H9 (cell line): ENCODE data around the gene TMC2. TPM values are rescaled to one million over a fixed set of nuclear protein-coding genes. Genes with fewer than 3 reads are reported as not detected.

Source experiments
- DNase-seq: peaks from one replicate; pipeline ENCODE4 v3.0.0-alpha.2; 2017
- H2AFZ ChIP-seq: one replicate; pipeline ENCODE4 v1.6.1; 2013; ENCODE audit warnings: mild to moderate bottlenecking, low read length, control low read depth, moderate library complexity
- H2AK5ac ChIP-seq: 2 replicates; pipeline ENCODE4 v1.6.1; 2013; ENCODE audit warnings: low read length, control low read depth, mixed read lengths; ENCODE audit not compliant: insufficient read length
- H2BK120ac ChIP-seq: one replicate; pipeline ENCODE4 v1.6.1; 2013; ENCODE audit warnings: low read depth, mild to moderate bottlenecking, low read length, control low read depth, inconsistent platforms; ENCODE audit not compliant: poor library complexity, severe bottlenecking
- H2BK12ac ChIP-seq: 2 replicates; pipeline ENCODE4 v1.6.1; 2013; ENCODE audit warnings: low read length, control low read depth, mixed read lengths, low read depth; ENCODE audit not compliant: insufficient read length
- H2BK15ac ChIP-seq: 2 replicates; pipeline ENCODE4 v1.6.1; 2013; ENCODE audit warnings: low read depth, low read length, control low read depth
- H2BK20ac ChIP-seq: one replicate; pipeline ENCODE4 v1.6.1; 2013; ENCODE audit warnings: low read depth, mild to moderate bottlenecking, low read length, control low read depth, inconsistent platforms; ENCODE audit not compliant: poor library complexity, severe bottlenecking
- H2BK5ac ChIP-seq: 2 replicates; pipeline ENCODE4 v1.6.1; 2013; ENCODE audit warnings: low read length, control low read depth, mixed read lengths; ENCODE audit not compliant: insufficient read length
- H3K14ac ChIP-seq: 2 replicates; pipeline ENCODE4 v1.6.1; 2013; ENCODE audit warnings: low read length, control low read depth; ENCODE audit not compliant: insufficient read depth
- H3K18ac ChIP-seq: 2 replicates; pipeline ENCODE4 v1.6.1; 2013; ENCODE audit warnings: low read depth, mild to moderate bottlenecking, mixed read lengths, low read length, control low read depth; ENCODE audit not compliant: insufficient read length
- H3K23ac ChIP-seq: 2 replicates; pipeline ENCODE4 v1.6.1; 2013; ENCODE audit warnings: low read length, control low read depth, mixed read lengths, low read depth; ENCODE audit not compliant: insufficient read length
- H3K23me2 ChIP-seq: 2 replicates; pipeline ENCODE4 v1.6.1; 2013; ENCODE audit warnings: low read depth, mild to moderate bottlenecking, mixed read lengths, low read length, control low read depth; ENCODE audit not compliant: insufficient read length, poor library complexity, severe bottlenecking
- H3K27ac ChIP-seq: 2 replicates; pipeline ENCODE4 v1.5.1; 2013; ENCODE audit warnings: low read length, control low read depth, mixed read lengths, low read depth; ENCODE audit not compliant: insufficient read length
- H3K27me3 ChIP-seq: 2 replicates; pipeline ENCODE4 v1.6.1; 2013; ENCODE audit warnings: low read length, control low read depth, inconsistent platforms; ENCODE audit not compliant: insufficient read depth
- H3K4ac ChIP-seq: 2 replicates; pipeline ENCODE4 v1.6.1; 2013; ENCODE audit warnings: low read depth, mild to moderate bottlenecking, control low read depth, inconsistent platforms, low read length, moderate library complexity
- H3K4me1 ChIP-seq: 2 replicates; pipeline ENCODE4 v1.6.1; 2013; ENCODE audit warnings: low read length, control low read depth, inconsistent platforms; ENCODE audit not compliant: insufficient read depth
- H3K4me2 ChIP-seq: 2 replicates; pipeline ENCODE4 v1.6.1; 2013; ENCODE audit warnings: low read length, control low read depth, mixed read lengths; ENCODE audit not compliant: insufficient read length, insufficient read depth
- H3K56ac ChIP-seq: 2 replicates; pipeline ENCODE4 v1.6.1; 2013; ENCODE audit warnings: low read depth, mild to moderate bottlenecking, mixed read lengths, low read length, control low read depth; ENCODE audit not compliant: insufficient read length
- H3K79me1 ChIP-seq: 2 replicates; pipeline ENCODE4 v1.6.1; 2013; ENCODE audit warnings: low read depth, mild to moderate bottlenecking, moderate library complexity, low read length, control low read depth, inconsistent platforms; ENCODE audit not compliant: insufficient read depth, poor library complexity, severe bottlenecking
- H3K79me2 ChIP-seq: 2 replicates; pipeline ENCODE4 v1.6.1; 2013; ENCODE audit warnings: low read length, control low read depth, inconsistent platforms; ENCODE audit not compliant: insufficient read depth
- H3K9ac ChIP-seq: 2 replicates; pipeline ENCODE4 v1.6.1; 2013; ENCODE audit warnings: low read length, control low read depth, mixed read lengths; ENCODE audit not compliant: insufficient read length; ENCODE audit errors: extremely low read depth
- H3K9me3 ChIP-seq: one replicate; pipeline ENCODE4 v1.6.1; 2013; ENCODE audit warnings: low read depth, low read length, inconsistent platforms; ENCODE audit not compliant: control insufficient read depth
- H3T11ph ChIP-seq: one replicate; pipeline ENCODE4 v1.6.1; 2013; ENCODE audit warnings: mild to moderate bottlenecking, low read length, control low read depth, inconsistent platforms
- H4K20me1 ChIP-seq: one replicate; pipeline ENCODE4 v1.6.1; 2013; ENCODE audit not compliant: control insufficient read depth, insufficient read length, insufficient read depth
- H4K5ac ChIP-seq: 2 replicates; pipeline ENCODE4 v1.6.1; 2013; ENCODE audit warnings: low read depth, mild to moderate bottlenecking, mixed read lengths, low read length, control low read depth; ENCODE audit not compliant: insufficient read length
- H4K8ac ChIP-seq: replicated peaks from 2 replicates; pipeline ENCODE4 v1.6.1; 2013; ENCODE audit warnings: low read length, control low read depth, mixed read lengths, low read depth; ENCODE audit not compliant: insufficient read length
- H4K91ac ChIP-seq: 2 replicates; pipeline ENCODE4 v1.6.1; 2013; ENCODE audit warnings: low read depth, mild to moderate bottlenecking, moderate library complexity, mixed read lengths, low read length, control low read depth; ENCODE audit not compliant: insufficient read length
- H3K27ac Mint-ChIP-seq, 3 experiments: 2 replicates in 2 of 3; 3 replicates in 1 of 3; pipeline ENCODE4 v1.8.0; 2020 to 2021; ENCODE audit warnings: mixed read lengths in 3 of 3, mild to moderate bottlenecking in 1 of 3, moderate library complexity in 1 of 3
- H3K27me3 Mint-ChIP-seq: 2 replicates; pipeline ENCODE4 v1.8.0; 2021; ENCODE audit warnings: low read depth, mild to moderate bottlenecking, moderate library complexity, mixed read lengths
- H3K36me3 Mint-ChIP-seq, 3 experiments: 2 replicates in 2 of 3; 3 replicates in 1 of 3; pipeline ENCODE4 v1.8.0; 2020 to 2021; ENCODE audit warnings: low read depth in 3 of 3, mixed read lengths in 3 of 3; ENCODE audit not compliant: insufficient read depth in 1 of 3
- H3K4me1 Mint-ChIP-seq, 2 experiments: 2 replicates each; pipeline ENCODE4 v1.8.0; 2020; ENCODE audit warnings: mixed read lengths in 2 of 2
- H3K4me3 Mint-ChIP-seq, 2 experiments: 2 replicates in 1 of 2; 3 replicates in 1 of 2; pipeline ENCODE4 v1.8.0; 2020 to 2021; ENCODE audit warnings: mild to moderate bottlenecking in 2 of 2, mixed read lengths in 2 of 2, moderate library complexity in 1 of 2
- H3K9me3 Mint-ChIP-seq, 2 experiments: 2 replicates in 1 of 2; 3 replicates in 1 of 2; pipeline ENCODE4 v1.8.0; 2020; ENCODE audit warnings: mild to moderate bottlenecking in 2 of 2, mixed read lengths in 2 of 2, moderate library complexity in 1 of 2
- WGBS: extraction: QIAGEN DNeasy Blood & Tissue Kit; methylation state at CpG from one replicate; pipeline ENCODE4 v1.1.7; 2013; ENCODE audit warnings: missing lambda C conversion rate, low lambda C conversion rate, mixed read lengths; ENCODE audit not compliant: insufficient read length; ENCODE audit errors: extremely low coverage; 5-methylcytosine and 5-hydroxymethylcytosine counted together
- total RNA-seq: library from RNA; stranded (reverse); gene quantifications from 2 replicates; pipeline ENCODE4 v1.2.1, GENCODE V29; 2021
- TF ChIP-seq, protein P1 (sequence below): fragments of 200-600 bp; sonication (generic); conservative IDR thresholded peaks from 3 replicates; pipeline ENCODE4 v1.8.0; 2021; ENCODE audit warnings: antibody characterized with exemption, mild to moderate bottlenecking

TMC2 gene
- total RNA-seq, 1 experiment from 2014 or later = not detected

- TF ChIP-seq, protein P1, sequence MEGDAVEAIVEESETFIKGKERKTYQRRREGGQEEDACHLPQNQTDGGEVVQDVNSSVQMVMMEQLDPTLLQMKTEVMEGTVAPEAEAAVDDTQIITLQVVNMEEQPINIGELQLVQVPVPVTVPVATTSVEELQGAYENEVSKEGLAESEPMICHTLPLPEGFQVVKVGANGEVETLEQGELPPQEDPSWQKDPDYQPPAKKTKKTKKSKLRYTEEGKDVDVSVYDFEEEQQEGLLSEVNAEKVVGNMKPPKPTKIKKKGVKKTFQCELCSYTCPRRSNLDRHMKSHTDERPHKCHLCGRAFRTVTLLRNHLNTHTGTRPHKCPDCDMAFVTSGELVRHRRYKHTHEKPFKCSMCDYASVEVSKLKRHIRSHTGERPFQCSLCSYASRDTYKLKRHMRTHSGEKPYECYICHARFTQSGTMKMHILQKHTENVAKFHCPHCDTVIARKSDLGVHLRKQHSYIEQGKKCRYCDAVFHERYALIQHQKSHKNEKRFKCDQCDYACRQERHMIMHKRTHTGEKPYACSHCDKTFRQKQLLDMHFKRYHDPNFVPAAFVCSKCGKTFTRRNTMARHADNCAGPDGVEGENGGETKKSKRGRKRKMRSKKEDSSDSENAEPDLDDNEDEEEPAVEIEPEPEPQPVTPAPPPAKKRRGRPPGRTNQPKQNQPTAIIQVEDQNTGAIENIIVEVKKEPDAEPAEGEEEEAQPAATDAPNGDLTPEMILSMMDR = no peak
- Mint-ChIP-seq H3K27me3 (peaks cover 1% of the 10 kb centered on the region; the same call in 1 of the 2 replicates), H3K9me3 (peaks cover 10 to 20% of the 10 kb centered on the region in 2 experiments), H3K27ac (no peak overlapping the region), H3K4me3 (no peak overlapping the region), H3K4me1 (peaks cover 8 to 9% of the 10 kb centered on the region in 2 experiments), H3K36me3 (peaks cover 0 to 3% (median 3%) of the 10 kb centered on the region in 3 experiments; a peak in 4 of 7 replicates)
- Histone ChIP-seq H3K56ac (no peak overlapping the region), H4K5ac (no peak overlapping the region), H2BK120ac (no peak overlapping the region), H2BK20ac (no peak overlapping the region), H3K23ac (no peak overlapping the region), H3K4ac (no peak overlapping the region), H3K9me3 (peaks cover 2% of the 10 kb centered on the region), H4K20me1 (no peaks in the 10 kb centered on the region), H2BK12ac (no peak overlapping the region), H3K23me2 (no peaks in the 10 kb centered on the region), H4K91ac (no peak overlapping the region), H3K4me2 (no peak overlapping the region), H2BK15ac (no peak overlapping the region), H2AK5ac (no peak overlapping the region), H3K27me3 (no peaks in the 10 kb centered on the region), H3K14ac (no peak overlapping the region), H4K8ac (no peak overlapping the region), H2BK5ac (no peak overlapping the region), H3K79me2 (no peaks in the 10 kb centered on the region), H3T11ph (no peak overlapping the region), H3K4me1 (peaks cover under 1% of the 10 kb centered on the region; the same call in 1 of the 2 replicates), H3K9ac (no peak overlapping the region), H2AFZ (no peak overlapping the region), H3K79me1 (no peaks in the 10 kb centered on the region), H3K27ac (no peak overlapping the region), H3K18ac (no peak overlapping the region)
- WGBS = no CpG with 5 or more reads among the region's 9 CpGs
- DNase-seq = no peak
These were observed 65.8 kb downstream of the TMC2 start for GRCh38 chr20:2602046-2602735.
